ENCODE results near the gene MAP3K13.

- TF ChIP-seq POLR2A (IDR thresholded peaks at IDR 0.05; ENCODE audit: borderline replicate concordance, extremely low read depth, insufficient read depth, insufficient read length) = no peak
- TF ChIP-seq POLR2AphosphoS5 (IDR thresholded peaks at IDR 0.05; ENCODE audit: low read depth, low read length) = no peak
- no peak for TF ChIP-seq CTCF (IDR thresholded peaks at IDR 0.05 in 2 of 3, conservative IDR thresholded peaks at IDR 0.05 in 1 of 3; ENCODE audit: borderline replicate concordance in 1 of 3, insufficient read depth in 1 of 3, low read depth in 2 of 3, low read length in 2 of 3)
- no peak for TF ChIP-seq ZNF274 (IDR thresholded peaks at IDR 0.05; ENCODE audit: low read depth, low read length)
- no peak for TF ChIP-seq SP1 (IDR thresholded peaks at IDR 0.05; ENCODE audit: low read depth)
- no peak for TF ChIP-seq CEBPB (IDR thresholded peaks at IDR 0.05; ENCODE audit: low read depth)
- no peak for TF ChIP-seq REST (IDR thresholded peaks at IDR 0.05; ENCODE audit: low read depth)
- TF ChIP-seq EZH2 (IDR thresholded peaks at IDR 0.05) = no peak
- no peak for TF ChIP-seq CBX3 (IDR thresholded peaks at IDR 0.05; ENCODE audit: low read depth)
- no peak for TF ChIP-seq ZBTB33 (IDR thresholded peaks at IDR 0.05; ENCODE audit: extremely low read depth, insufficient replicate concordance, low read length)
Observed at GRCh38 chr3:185353225-185353624, 9.7 kb upstream of the MAP3K13 start.

All from HCT116 (cell line).